ENCODE data around the gene OR7E24. TPM values are rescaled to one million over a fixed set of nuclear protein-coding genes. Genes with fewer than 3 reads are reported as not detected.

OR7E24 gene
- not detected for total RNA-seq

DNA sequence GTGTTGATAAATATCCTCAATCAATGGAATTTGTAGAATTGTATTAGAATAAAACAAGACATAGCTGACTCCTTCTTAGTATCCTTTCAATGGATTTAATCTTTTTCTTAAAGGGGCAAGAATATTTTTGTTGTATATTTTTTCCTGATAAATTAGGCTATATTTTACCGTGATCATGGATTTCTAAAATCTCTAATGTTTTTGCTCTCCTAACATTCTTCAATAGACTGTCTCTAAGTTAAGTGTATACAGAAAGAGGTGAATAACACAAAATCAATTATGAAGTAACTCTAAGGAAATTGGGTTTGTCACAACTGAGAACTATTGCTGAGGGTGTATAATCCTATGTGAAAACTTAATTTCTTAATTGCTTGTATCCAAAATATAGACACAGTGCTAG, at the start of gene OR7E24:
TSS of gene OR7E24 (plus strand) at position 301 of the 400 bp plus-strand sequence. CDS start 114 bp downstream, outside the sequence.

DNA sequence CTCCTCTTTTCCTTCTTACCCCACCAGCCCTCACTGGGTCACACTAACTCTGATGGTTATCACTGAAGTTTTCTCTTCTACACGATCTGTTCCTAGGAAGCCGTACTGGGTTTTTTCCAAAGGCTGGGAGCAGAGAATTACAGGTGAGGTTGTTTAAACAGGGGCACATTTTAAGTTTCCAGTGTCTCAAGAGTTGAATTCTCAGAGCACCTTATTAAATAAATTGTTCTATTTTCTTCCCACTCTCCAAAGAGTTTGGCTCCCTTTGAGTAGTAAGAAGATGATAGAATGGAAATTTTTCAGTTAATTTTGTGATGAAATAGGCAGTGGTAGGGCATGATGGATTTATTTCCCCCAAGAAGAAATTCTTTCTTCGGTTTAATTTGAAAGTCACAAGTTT, 31.2 kb upstream of the OR7E24 start, which contains the start of gene OR7D4:
TSS of gene OR7D4 (minus strand) at position 101 of the 400 bp plus-strand sequence. CDS start 4,752 bp downstream, outside the sequence.

Other genes with a start within 250 kb of the OR7E24 start
- gene MUC16, start 240.5 kb upstream of the OR7E24 start, total RNA-seq, result 10.1 TPM
- gene OR1M1, start 163.9 kb upstream of the OR7E24 start, total RNA-seq, result not detected
- not detected for gene OR7G2, start 143.5 kb upstream of the OR7E24 start, total RNA-seq
- gene OR7G1, start 135.2 kb upstream of the OR7E24 start, total RNA-seq, result not detected
- not detected for gene OR7G3, start 124.0 kb upstream of the OR7E24 start, total RNA-seq
- gene ZNF317, start 110.5 kb upstream of the OR7E24 start, total RNA-seq, result 27.0 TPM
- not detected for gene OR7D2, start 72.0 kb upstream of the OR7E24 start, total RNA-seq
- gene OR7D4, start 31.3 kb upstream of the OR7E24 start, total RNA-seq, result not detected
- gene ZNF699, start 58.9 kb downstream of the OR7E24 start, total RNA-seq, result 31.4 TPM
- gene ZNF559, start 73.2 kb downstream of the OR7E24 start, total RNA-seq, result 83.6 TPM
- 10.3 TPM for gene ZNF177, start 112.1 kb downstream of the OR7E24 start, total RNA-seq
- 38.8 TPM for gene ZNF266, start 184.6 kb downstream of the OR7E24 start, total RNA-seq
- gene ZNF560, start 247.7 kb downstream of the OR7E24 start, total RNA-seq, result not detected